ENCODE measurements around the gene TIMM21. TPM values are rescaled to one million over a fixed set of nuclear protein-coding genes. Genes with fewer than 3 reads are reported as not detected.

TIMM21 gene
- total RNA-seq, 4 donors from 2014 or later: 10.5 to 38.1 (median 22.0) TPM

- no peak for DNase-seq
- in situ Hi-C loops (cut with MboI; ENCODE audit: low pct_ligation_motif_present in 1 of 4, low pct_unique_long_range_greater_than_20kb in 1 of 4, low sequenced_read_pairs in 3 of 4): no loop called here
- H3K4me3 ChIP-seq: no peak overlapping the region
- no peaks in the 10 kb centered on the region for H3K9me3 ChIP-seq
- TF ChIP-seq EP300 (IDR thresholded peaks at IDR 0.05; ENCODE audit: low read depth) (no peak), CTCF (IDR thresholded peaks at IDR 0.05) (no peak), POLR2A (IDR thresholded peaks at IDR 0.05) (no peak), POLR2AphosphoS5 (IDR thresholded peaks at IDR 0.05) (no peak)
- intact Hi-C loops (cut with DNase I; ENCODE audit: low total_unique reads): no loop called here
- H3K4me1 ChIP-seq: peaks cover 11 to 29% (median 16%) of the 10 kb centered on the region in 4 donors
- H3K27me3 ChIP-seq: no peaks in the 10 kb centered on the region
- 92% methylated on average over 6 of the region's 6 CpGs; no CpG with 5 or more reads in 1 of the 2 donors for WGBS, 2 donors (ENCODE audit: low coverage in 1 of 2)
- no peak overlapping the region for H3K27ac ChIP-seq
- peaks cover 0 to 17% (median 4%) of the 10 kb centered on the region in 4 donors for H3K36me3 ChIP-seq
Measured at GRCh38 chr18:74152270-74152669, 3.9 kb downstream of the TIMM21 start.

- in situ Hi-C loops (cut with MboI; ENCODE audit: low pct_ligation_motif_present in 1 of 4, low pct_unique_long_range_greater_than_20kb in 1 of 4, low sequenced_read_pairs in 3 of 4) (no loop called here), intact Hi-C loops (cut with DNase I; ENCODE audit: low total_unique reads) (no loop called here)
- DNase-seq: no peak
- no peak overlapping the region for H3K27ac ChIP-seq
- peaks cover 0 to 17% (median 4%) of the 10 kb centered on the region in 4 donors for H3K36me3 ChIP-seq
- H3K4me3 ChIP-seq: no peak overlapping the region
- WGBS, 2 donors (ENCODE audit: low coverage in 1 of 2): 87 to 100% methylated on average over 1 to 2 of the region's 2 CpGs
- no peaks in the 10 kb centered on the region for H3K27me3 ChIP-seq
- peaks cover 11 to 26% (median 15%) of the 10 kb centered on the region in 4 donors for H3K4me1 ChIP-seq
- TF ChIP-seq CTCF (IDR thresholded peaks at IDR 0.05) (no peak), POLR2AphosphoS5 (IDR thresholded peaks at IDR 0.05) (no peak), POLR2A (IDR thresholded peaks at IDR 0.05) (no peak), EP300 (IDR thresholded peaks at IDR 0.05; ENCODE audit: low read depth) (no peak)
- no peaks in the 10 kb centered on the region for H3K9me3 ChIP-seq
Measured at GRCh38 chr18:74152857-74153256, 4.5 kb downstream of the TIMM21 start.

GRCh38 chr18:74153377-74153776 is 5.1 kb downstream of the TIMM21 start:
- no peaks in the 10 kb centered on the region for H3K9me3 ChIP-seq
- TF ChIP-seq POLR2AphosphoS5 (IDR thresholded peaks at IDR 0.05) (no peak), POLR2A (IDR thresholded peaks at IDR 0.05) (no peak), CTCF (IDR thresholded peaks at IDR 0.05) (no peak), EP300 (IDR thresholded peaks at IDR 0.05; ENCODE audit: low read depth) (no peak)
- in situ Hi-C loops (cut with MboI; ENCODE audit: low pct_ligation_motif_present in 1 of 4, low pct_unique_long_range_greater_than_20kb in 1 of 4, low sequenced_read_pairs in 3 of 4) (no loop called here), intact Hi-C loops (cut with DNase I; ENCODE audit: low total_unique reads) (no loop called here)
- H3K36me3 ChIP-seq: peaks cover 0 to 19% (median 7%) of the 10 kb centered on the region in 4 donors
- H3K4me1 ChIP-seq: peaks cover 11 to 26% (median 15%) of the 10 kb centered on the region in 4 donors
- DNase-seq: no peak
- no peaks in the 10 kb centered on the region for H3K27me3 ChIP-seq
- H3K27ac ChIP-seq: no peak overlapping the region
- no peak overlapping the region for H3K4me3 ChIP-seq
- WGBS, 2 donors (ENCODE audit: low coverage in 1 of 2): 83 to 92% methylated on average over 4 of the region's 4 CpGs

- no peak overlapping the region for H3K4me3 ChIP-seq
- 90 to 93% methylated on average over 4 of the region's 4 CpGs for WGBS, 2 donors (ENCODE audit: low coverage in 1 of 2)
- H3K36me3 ChIP-seq: peaks cover 0 to 23% (median 9%) of the 10 kb centered on the region in 4 donors
- no peak for TF ChIP-seq POLR2A (IDR thresholded peaks at IDR 0.05)
- TF ChIP-seq CTCF (IDR thresholded peaks at IDR 0.05): no peak
- no peak for TF ChIP-seq EP300 (IDR thresholded peaks at IDR 0.05; ENCODE audit: low read depth)
- no peak for TF ChIP-seq POLR2AphosphoS5 (IDR thresholded peaks at IDR 0.05)
- H3K27me3 ChIP-seq: no peaks in the 10 kb centered on the region
- no peak for DNase-seq
- intact Hi-C loops (cut with DNase I; ENCODE audit: low total_unique reads): no loop called here
- no peaks in the 10 kb centered on the region for H3K9me3 ChIP-seq
- peaks cover 11 to 26% (median 15%) of the 10 kb centered on the region in 4 donors for H3K4me1 ChIP-seq
- H3K27ac ChIP-seq: no peak overlapping the region
- in situ Hi-C loops (cut with MboI; ENCODE audit: low pct_ligation_motif_present in 1 of 4, low pct_unique_long_range_greater_than_20kb in 1 of 4, low sequenced_read_pairs in 3 of 4): no loop called here
Measured at GRCh38 chr18:74153793-74154192, 5.5 kb downstream of the TIMM21 start.

All from transverse colon (tissue), 4 donors.